Amniotic stem cell (primary cell): Measurements from ENCODE around the gene CHCHD3.

Source experiments
- DNase-seq: peaks from one replicate; lab custom pipeline; 2025; lab: John Stamatoyannopoulos, UW

CHCHD3 gene

GRCh38 chr7:132861940-132862554 is 219.8 kb downstream of the CHCHD3 start:
- no peak for DNase-seq

GRCh38 chr7:132861424-132861823 is 220.5 kb downstream of the CHCHD3 start:
- no peak for DNase-seq

- no peak for DNase-seq
Observed at GRCh38 chr7:132859199-132859598, 222.7 kb downstream of the CHCHD3 start.

DNA sequence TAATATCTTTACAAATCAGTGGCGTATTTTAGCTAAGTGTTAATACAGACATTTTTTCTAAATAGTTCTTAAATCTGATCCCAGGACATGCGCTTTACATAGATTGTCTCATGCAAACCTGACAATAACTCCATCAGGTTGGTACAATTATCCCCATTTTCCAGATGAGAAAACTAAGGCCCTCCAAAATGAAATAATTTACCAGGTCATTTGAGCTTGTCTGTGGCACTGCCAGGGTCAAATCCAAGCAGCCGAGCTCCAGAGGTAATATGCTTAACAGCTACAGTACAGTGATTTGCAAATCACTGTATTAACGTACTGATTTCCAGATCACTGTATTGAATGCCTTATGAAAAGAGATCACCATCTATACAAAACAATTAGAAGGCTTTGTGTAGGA is 223.1 kb downstream of the CHCHD3 start:
- no peak for DNase-seq

DNA sequence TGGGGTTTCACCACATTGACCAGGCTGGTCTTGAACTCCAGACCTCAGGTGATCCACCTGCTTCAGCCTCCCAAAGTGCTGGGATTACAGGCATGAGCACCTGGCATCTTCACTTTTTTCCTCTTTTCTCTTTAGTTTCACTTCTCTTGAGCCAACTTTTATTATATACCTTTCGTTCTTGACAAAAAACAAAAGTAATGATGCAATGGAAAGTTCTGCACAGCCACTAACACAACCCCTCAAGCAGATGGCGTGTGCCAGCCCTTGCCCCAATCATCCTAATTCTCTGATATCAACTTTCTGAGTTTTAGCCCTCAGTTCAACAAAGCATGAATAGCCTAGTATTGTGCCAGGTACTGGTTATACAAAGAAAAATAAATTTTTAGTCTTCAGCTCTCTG is 223.6 kb downstream of the CHCHD3 start:
- DNase-seq, result no peak

DNA sequence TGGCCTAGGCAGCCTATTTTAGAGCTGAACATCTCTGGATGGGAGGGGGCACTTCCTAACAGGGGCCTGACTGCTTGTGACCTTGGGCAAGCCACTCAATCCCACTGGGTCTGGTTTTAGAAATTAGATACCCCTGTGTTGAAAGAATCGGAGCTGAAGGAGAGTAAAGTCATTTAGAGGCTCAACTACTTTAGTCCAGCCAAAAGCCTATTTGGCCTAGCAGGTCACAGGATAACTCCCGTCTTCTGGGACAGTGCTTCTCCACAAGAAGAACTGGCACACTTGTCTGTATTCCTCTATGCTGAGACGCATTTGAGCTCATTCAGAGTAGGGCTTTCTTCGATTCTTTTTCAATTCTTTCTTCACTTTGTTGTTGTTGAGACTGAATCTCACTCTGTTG is 224.2 kb downstream of the CHCHD3 start:
- no peak for DNase-seq

DNA sequence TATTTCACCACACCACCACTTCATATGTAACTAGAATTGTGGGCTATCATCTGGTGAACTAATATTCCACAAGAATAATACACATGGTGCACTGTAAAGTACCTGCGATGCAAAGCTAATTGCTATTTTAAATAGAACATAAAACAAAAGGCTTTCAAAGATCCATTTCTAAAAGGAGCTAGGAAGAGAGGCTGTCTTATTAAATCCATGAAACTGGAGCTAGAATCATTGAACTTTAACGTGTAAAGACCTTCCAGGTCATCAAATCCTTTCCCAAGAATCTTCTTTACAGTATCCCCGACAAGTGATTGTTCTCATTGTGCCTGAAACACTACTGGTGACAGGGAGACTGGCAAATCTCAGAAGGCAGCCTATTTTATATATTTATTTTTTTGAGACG is 224.9 kb downstream of the CHCHD3 start:
- DNase-seq, result no peak

- no peak for DNase-seq
Observed at GRCh38 chr7:132856416-132856815, 225.5 kb downstream of the CHCHD3 start.

GRCh38 chr7:132855901-132856300 is 226.0 kb downstream of the CHCHD3 start:
- DNase-seq, result no peak

DNA sequence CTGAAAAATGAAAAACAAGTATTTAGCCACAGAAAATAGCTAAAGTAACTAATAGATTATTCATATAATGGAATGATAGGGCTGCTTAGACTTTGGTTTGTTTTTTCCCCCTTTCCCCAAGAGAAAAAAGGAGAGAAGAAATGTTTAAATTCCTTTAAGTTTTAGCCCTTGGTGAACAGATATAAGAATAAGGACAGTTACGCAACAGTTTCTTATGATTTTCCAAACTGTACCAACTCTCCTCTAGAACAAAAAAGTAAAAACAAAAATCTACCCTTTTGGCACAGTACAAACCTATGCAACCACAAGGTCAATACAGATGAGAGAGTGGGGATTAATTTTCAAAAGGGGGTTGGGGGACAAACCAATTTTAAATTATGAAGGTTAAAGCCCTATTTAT is 227.7 kb downstream of the CHCHD3 start:
- no peak for DNase-seq

GRCh38 chr7:132847376-132847775 is 234.5 kb downstream of the CHCHD3 start:
- DNase-seq, result no peak

- DNase-seq, result no peak
Observed at GRCh38 chr7:132846086-132846485, 235.8 kb downstream of the CHCHD3 start.

DNA sequence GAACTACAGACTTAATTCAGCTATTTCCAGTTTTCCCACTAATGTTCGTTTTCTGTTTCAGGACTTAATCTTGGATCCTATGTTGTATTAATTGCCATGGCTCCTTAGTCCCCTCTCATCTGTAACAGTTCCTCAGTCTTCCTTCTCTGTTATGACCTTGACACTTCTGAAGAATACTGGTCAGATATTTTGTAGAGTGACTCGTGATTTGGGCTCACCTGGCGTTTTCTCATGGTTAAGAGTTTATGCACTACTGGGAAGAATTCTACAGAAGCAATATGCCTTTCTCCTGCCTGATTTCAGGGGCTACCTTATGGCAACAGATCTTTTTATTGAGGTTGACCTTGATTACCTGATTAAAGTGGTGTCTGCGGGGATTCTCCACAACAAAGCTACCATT is 239.4 kb downstream of the CHCHD3 start:
- no peak for DNase-seq

DNA sequence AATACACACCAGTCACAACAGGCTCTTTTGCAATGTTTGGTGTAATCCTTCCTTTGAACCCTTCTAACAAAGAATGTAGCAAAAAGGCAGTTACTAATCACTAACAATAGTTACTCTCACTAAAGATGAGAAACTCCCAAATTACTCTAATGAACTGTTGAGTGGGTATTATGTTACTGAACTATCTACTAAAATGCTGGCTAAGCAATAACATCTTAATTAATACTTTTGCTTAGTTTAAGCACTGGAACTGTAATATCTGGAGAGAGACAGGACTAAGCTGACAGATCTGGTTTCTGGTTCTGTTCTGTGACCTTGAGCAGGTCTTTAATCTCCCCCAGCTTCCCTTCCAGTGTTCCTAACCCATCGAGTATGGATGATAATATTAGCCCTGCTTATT is 241.7 kb downstream of the CHCHD3 start:
- no peak for DNase-seq

DNA sequence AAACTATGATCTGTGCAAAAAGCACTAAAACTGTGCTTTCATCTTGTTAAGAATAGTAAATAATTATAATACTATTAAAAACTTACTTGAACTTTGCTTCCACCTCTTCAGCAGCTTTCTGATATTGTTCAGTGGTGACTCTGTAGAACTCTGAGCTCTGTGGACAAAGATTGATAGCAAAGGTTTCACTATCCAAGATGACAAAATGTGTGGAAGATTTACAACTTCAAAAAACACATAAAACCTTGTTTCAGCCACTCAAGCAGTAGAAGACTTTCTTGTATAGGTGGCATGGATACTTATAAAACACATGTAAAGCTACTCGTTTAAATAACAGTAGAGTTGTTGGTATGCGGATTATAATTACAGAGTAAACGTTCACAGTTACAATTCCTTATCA is 243.6 kb downstream of the CHCHD3 start:
- DNase-seq, result no peak

DNA sequence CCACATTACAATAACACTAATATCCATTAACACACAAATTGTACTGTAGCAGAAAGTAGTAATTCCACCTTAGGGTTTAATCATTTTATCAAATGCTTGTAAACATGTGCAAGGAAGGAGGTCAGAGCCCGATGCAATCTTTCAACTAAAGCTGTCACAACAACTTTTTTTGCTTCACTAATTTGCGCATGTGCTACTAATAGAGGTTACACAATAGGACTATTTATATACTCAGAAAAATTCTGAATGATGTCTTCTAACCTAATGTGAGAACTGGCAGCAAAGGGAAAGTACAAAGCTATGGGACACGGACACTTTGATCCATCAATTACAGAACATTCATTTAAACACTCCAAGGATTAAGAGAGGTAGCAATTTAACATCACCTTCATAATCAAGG is 244.4 kb downstream of the CHCHD3 start:
- DNase-seq, result no peak

- DNase-seq, result no peak
Observed at GRCh38 chr7:132836746-132837145, 245.1 kb downstream of the CHCHD3 start.

DNA sequence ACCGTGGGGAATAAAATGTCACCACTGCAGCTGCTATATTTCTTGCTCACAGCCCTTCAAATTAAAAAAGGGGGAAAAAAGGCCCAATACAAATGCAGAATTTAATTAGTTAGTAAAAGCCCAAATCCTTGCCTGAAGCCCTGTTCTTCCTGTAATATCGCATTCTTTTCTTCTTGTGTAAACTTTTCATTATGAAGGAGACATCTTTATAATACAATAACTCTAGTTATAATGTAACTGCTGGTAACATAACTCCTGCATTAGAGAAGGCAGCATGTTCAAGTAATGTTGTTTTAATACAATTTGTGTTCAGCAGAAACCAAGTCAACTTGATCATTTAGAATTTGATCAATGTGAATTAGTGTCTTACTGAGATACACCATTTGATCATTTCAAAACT is 250.9 kb downstream of the CHCHD3 start:
- DNase-seq, result no peak

DNA sequence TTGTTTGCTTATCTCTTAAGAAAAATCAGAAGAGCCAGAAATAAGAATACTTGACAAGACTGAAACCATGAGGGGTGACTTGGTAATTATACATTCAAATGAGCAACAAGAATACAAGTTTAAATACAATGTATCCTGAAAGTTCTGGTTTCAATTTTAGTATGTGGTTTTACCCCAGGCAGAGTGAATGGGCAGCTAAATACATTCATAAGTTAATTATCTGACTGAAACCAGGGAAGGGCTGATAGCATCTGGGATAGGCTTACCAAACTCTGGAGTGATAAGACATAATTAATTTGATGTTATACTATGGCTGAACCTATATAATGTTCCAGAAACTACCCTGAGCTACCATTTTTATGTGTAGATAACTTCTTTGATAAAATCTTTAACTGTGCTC is 253.4 kb downstream of the CHCHD3 start:
- DNase-seq, result no peak

- no peak for DNase-seq
Observed at GRCh38 chr7:132825932-132826835, 255.7 kb downstream of the CHCHD3 start.

GRCh38 chr7:132825222-132825621 is 256.7 kb downstream of the CHCHD3 start:
- DNase-seq, result no peak

DNA sequence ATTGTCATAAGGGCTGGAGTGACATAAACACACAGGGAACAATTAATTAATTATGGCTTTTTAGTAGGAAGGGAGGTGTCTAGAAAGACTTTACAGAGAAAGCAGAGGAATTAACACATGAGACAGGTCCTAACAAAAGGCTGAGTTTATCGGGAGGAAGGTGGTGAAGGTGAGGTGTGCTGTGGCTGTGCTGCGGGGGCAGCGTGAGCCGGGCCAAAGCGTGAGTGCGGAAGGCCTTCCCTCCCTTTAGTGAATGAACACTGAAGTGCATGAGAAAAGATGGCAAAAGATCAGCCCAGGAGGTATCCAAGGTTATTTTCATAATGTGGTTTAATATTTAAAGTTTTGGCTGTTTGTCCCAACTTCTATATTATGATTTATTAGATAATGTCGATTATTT is 262.2 kb downstream of the CHCHD3 start:
- no peak for DNase-seq

DNA sequence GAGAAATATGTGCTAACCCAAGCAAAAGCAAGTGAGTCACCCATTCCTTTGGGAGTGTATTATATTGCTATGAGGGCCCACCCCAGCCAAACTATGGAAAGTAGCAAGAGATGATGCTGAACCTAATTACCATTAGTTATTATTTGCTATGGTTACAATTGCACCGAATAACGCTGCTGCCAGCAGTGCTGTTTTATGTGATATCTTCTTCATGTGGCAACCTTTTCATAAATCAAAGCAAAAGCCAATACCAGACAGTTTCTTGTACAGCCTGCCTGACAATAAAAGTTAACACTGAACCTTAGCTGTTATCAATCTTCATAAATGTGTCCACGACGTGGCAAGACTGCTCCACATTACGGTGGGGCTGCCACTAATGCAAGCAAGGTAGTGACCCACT is 263.9 kb downstream of the CHCHD3 start:
- no peak for DNase-seq
